Esophagus muscularis mucosa (tissue), 4 donors: ENCODE results near the gene UHRF1.

ENCODE experiments used
- EP300 ChIP-seq: sonication (generic); formaldehyde crosslinking; IDR thresholded peaks from one replicate; pipeline ENCODE4 v1.6.1; 2017; ENCODE audit warnings: antibody characterized with exemption
- POLR2A ChIP-seq: fragments of 450-650 bp; IDR thresholded peaks from one replicate; pipeline ENCODE4 v1.6.1; 2017; ENCODE audit warnings: antibody characterized with exemption, moderate library complexity, mild to moderate bottlenecking, low read depth
- POLR2AphosphoS5 ChIP-seq, 2 donors: sonication (generic); formaldehyde crosslinking; IDR thresholded peaks; one replicate each; pipeline ENCODE4 v1.6.1; 2017; ENCODE audit warnings: antibody characterized with exemption in 2 of 2
- TF ChIP-seq, protein P1 (sequence below), 3 experiments: fragments of 200-600 bp in 2 of 3; fragments of 450-650 bp in 1 of 3; sonication (generic) in 2 of 3; IDR thresholded peaks; one replicate each; pipeline ENCODE4 v1.5.1; 2017 to 2019; ENCODE audit warnings: antibody characterized with exemption in 3 of 3, mild to moderate bottlenecking in 2 of 3, moderate library complexity in 1 of 3

DNA sequence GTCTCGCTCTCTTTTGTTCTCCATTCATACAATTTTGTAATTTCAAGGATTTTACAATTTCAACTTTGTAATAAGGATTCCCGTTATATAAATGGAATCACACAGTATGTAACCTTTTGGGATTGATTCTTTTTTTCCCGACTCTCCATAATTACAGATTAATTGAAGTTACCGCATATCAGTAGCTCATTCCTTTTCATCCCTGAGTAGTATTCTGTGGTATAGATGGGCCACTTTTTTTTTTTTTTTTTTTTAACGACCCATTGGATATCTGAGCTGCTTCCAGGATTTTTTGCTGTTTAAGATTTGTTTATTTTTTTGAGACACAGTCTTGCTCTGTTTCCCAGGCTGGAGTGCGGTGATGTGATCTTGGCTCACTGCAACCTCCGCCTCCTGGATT lies 27.8 kb downstream of the UHRF1 start:
- TF ChIP-seq, protein P1, sequence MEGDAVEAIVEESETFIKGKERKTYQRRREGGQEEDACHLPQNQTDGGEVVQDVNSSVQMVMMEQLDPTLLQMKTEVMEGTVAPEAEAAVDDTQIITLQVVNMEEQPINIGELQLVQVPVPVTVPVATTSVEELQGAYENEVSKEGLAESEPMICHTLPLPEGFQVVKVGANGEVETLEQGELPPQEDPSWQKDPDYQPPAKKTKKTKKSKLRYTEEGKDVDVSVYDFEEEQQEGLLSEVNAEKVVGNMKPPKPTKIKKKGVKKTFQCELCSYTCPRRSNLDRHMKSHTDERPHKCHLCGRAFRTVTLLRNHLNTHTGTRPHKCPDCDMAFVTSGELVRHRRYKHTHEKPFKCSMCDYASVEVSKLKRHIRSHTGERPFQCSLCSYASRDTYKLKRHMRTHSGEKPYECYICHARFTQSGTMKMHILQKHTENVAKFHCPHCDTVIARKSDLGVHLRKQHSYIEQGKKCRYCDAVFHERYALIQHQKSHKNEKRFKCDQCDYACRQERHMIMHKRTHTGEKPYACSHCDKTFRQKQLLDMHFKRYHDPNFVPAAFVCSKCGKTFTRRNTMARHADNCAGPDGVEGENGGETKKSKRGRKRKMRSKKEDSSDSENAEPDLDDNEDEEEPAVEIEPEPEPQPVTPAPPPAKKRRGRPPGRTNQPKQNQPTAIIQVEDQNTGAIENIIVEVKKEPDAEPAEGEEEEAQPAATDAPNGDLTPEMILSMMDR (IDR thresholded peaks at IDR 0.05), result no peak
- no peak for TF ChIP-seq POLR2A
- TF ChIP-seq POLR2AphosphoS5 (IDR thresholded peaks at IDR 0.05), result no peak
- TF ChIP-seq EP300, result no peak
